Measurements from ENCODE around the gene ARL6IP4.

The ARL6IP4 gene

DNA sequence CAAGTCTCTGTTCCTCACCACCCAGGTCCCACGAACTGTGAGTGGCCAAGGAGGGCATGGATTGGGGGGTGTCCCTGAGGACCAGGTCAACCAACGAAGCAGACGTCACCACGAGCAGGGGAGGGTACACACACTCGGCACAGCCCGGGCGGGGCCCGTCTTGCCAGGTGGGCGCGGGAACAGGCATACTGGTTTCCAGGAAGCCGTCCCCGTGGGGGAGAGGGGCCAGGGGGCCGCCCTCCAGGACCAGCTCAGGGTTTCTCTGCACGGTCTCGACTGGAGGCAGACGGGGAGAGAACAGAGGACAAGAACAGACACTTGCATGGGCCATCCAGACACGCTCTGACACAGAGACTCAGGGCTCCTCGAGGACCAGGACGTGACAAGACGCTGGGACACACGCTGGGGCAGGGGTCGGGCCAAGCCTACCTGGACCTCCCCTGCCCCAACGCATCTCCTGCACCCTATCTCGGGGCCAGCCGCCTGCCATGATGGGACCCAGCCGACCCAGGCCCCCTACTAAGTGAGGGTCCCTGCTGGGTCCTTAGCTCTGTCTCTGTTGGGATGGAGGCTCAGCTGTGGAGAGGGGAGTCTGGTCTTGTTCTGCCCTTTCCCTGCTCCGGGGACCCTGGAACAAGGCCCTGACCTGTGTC lies 11.3 kb downstream of the ARL6IP4 start:
- no peak for DNase-seq

- no peak for DNase-seq
Observed at GRCh38 chr12:122992386-122992785, 11.9 kb downstream of the ARL6IP4 start.

DNA sequence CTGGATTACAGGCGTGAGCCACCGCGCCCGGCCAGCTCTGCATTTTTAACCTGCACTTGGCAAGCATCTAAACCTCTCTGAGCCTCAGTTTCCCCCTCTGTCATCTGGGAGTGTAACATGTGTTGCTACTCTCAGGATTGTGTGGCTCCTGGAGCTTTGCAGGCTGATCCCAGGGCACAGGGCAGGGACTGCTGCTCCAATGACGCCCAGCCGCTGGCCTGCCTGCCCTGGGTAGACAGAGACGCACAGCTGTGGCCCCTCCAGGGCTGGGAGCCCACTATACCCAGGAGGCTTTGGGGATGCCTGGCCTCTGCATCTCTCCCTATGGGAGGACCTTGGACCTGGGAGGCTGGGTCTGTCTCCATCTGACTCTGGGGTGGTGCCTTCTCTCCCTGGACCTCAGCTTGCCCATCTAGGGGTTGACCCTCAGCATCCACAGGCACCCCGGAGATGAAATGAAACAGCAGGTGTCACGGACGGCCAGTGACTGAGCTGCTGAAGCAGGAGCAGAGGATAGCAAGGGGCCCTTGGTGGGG lies 13.7 kb downstream of the ARL6IP4 start:
- no peak for DNase-seq

DNA sequence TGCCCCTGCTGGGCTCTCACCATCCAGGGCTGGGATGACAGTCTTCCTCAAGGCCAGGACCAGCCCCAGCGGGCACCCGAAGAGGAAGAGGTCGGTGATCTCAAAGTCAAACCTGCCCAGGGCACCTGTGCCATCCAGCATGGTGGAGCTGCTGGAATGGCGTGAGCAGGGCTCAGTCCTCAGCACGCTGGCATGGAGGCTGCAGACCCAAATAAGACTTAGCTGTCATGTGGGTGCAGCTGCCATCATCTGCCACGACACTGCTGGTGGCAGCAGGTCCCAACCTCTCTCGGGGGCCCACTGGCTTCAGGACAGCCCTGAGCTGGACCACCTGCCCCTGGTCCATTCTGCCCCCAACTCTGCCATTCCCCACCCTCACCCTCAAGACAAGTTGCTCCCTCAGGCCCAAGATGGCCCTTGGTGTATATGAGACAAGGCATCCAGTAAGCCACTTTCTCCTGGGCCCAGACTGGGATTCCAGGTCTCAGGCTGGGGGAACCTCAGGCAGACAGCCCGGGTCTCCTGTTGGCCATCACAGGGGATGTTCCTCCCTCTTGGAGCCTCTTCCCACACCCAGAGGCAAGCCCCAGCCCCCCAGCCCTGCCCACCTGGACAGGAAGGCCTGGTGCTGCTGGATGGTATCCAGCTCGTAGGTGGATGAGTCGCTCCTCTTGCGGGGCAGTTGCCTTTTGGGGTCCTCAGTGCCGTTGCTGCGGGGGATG lies 14.5 kb downstream of the ARL6IP4 start:
- no peak for DNase-seq

DNA sequence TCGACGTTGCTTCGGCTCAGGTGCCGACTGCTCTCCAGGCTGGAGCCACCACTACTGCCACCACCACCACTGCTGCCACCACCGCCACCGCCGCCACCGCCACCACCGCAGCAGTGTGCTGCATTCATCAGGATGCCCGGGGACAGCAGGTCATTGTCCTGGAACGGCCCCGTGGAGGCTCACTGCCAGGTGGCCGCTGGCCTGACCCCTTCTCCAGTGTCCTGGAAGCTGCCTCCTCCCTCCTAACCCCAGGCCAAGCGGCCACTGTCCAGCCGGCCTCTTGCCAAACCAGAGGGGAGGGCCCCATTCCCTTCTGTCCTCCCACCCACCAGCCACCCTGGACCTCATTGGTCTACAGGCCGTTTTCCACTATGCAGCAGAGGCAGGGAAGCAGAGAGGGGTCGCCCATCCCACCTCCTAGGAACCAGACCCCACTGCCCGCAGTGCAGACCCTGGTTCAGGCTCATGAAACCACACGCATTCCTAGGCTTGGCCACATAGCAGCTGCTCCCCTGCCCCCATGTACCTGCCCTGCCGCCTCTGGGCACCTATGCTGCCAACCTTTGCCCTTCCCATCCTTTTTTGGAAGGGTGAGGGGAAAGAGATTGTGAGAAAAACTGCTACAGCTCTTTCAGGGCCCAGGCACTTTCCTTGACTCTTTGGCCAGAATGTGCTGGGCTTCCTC lies 15.2 kb downstream of the ARL6IP4 start:
- no peak for DNase-seq

DNA sequence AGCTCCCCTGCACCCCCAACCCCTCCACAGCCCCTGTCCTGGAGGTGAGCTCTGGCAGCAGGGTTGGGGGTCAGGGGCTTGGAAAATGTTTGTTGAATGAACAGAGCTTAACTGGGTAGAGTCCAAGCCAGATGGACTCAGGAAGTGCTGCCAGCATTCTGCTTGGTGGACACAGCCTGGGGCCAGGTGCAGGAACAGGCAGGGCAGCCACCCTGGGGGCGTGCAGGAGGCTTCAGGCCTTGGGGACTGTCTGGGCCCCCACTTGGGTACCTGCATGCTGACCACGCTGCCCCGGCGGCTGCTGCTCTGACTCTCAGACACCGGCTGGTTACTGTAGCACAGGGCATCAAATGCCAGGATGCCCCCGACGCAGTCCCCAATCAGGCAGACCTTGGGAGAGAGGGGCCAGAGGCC lies 15.7 kb downstream of the ARL6IP4 start:
- DNase-seq = no peak

- DNase-seq = no peak
Observed at GRCh38 chr12:122996621-122997342, 16.3 kb downstream of the ARL6IP4 start.

DNA sequence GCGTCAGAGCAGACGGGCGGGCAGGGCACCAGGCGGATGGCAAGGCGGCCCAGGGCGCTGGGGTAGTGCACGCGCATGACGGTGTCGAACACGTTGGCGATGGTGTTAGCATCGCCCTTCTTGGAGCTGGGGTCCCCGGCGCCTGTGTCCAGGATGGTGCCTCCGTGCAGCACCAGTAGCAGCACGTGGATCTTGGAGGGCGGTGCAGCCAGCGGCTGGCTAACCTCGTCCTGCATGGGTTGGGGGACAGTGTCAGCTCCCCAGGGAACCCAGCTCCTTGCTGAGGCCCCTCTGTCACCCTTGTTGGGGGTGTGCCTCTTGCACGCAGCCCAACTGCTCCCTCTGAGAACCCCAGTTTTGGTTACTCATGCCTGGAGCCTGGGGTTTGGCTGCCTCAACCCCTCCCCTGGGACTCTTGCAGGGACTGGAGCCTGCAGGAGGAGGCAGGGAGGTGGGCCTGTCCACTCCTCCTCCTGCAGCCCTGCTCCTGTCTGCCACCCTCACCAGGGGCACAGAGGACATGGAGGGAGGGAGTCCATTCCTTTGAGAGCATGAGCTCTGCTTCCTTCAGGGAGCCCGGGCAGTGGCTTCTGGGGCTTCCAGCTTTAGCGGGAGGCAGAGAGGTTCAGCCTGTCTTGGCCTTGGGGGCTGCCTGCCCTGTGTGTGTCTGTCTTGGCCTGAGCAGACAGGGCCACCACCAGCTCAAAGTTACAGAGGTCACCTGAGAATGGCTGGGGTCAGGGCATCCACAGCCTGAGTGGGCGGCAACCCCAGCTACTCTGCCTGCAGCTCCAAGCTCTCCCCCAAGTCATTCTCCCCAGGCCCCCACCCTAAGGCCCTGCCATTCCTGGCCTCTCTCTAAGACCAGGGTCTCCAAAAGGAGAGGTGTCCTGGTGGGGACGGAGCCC lies 17.1 kb downstream of the ARL6IP4 start:
- DNase-seq = no peak

DNA sequence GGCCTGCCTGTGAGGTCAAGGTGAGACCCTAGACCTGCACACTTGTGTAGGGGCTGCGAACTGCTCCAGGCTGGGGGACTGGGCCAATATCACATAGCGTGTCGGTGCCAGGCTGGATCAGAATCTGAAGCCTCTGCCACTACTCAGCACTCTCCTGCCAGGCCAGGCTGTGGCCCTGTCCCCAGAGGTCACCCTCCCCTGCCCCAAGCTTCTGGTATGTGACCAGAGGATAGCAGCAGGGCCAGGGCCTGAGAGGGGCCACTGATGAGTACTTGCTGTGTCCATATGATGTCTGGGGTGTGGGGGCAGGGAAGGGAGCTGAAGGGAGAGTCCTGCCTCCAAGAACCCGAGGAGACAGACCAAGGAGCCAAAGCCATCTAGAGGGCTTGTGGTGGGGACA lies 17.8 kb downstream of the ARL6IP4 start:
- no peak for DNase-seq

DNA sequence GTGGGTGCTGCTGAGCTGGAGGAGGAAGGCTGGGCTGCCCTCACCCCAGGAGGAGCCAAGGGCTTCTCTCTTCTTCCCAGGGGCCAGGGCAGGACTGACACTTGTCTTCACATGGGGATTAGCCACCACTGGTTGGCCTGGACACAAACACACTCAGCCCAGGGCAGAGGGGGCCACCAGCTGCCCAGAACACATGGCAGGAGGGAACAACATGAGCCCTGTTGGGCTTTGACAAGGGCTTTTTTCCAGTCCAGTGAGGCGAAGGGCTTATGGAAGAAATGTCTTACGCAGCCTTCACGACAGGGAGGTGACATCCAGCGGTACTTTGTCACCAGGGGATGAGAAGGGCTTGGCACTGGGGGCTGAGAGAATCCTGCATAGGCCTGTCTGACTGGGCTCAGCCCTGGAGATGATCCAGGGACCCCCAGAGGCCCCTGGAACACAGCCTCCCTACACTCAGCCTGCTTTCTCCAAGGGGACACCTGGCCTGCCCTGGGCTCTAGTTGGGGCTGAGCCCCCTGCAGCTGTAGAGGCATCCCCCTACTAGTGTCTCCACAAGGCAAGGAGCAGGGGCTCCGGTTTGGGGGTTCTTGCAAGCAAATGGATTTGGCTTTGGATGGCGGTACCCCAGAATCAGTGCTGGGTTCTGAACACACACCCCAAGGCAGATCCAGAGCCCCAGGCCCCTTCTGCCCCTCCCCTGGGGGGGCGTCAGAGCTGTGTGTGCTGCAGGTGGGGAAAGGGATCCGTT lies 18.9 kb downstream of the ARL6IP4 start:
- DNase-seq = no peak

DNA sequence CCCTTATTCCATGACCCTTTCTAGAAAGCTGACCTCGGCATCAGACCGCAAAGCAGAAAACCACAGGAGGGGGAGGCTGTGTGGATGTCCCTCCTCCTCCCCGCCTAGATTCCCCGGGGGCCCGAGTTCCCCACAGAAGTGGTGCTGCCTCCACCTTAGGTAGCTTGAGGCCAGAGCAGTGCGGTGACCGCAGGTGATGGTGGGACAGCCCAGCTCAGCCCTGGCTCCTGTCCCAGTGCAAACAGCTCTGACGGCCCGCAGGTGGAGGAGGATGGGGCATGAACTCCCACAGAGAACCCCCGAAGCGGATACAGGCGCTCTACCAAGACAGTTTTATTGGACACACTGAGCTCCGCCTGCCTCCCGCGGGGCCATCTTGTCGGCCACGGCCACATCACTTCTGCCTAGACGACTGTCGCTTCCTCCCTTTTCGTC lies 19.5 kb downstream of the ARL6IP4 start:
- DNase-seq = no peak

GRCh38 chr12:123000578-123000977 lies 20.1 kb downstream of the ARL6IP4 start:
- no peak for DNase-seq

DNA sequence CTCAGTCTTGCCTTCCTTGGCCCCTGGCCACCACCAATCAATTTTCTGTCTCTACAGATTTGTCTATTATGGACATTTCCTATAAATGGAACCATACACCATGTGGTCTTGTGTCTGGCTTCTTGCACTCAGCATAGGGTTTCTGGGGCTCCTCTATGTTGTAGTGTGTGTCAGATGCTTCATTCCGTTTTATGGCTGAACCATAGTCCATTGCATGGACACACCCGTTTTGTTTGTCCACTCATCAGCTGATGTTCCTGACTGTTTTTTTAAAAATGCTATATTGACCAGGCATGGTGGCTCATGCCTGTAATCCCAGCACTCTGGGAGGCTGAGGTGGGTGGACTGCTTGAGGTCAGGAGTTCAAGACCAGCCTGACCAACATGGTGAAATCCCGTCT lies 21.0 kb downstream of the ARL6IP4 start:
- no peak for DNase-seq

GRCh38 chr12:123003257-123003656 lies 22.8 kb downstream of the ARL6IP4 start:
- DNase-seq = no peak

DNA sequence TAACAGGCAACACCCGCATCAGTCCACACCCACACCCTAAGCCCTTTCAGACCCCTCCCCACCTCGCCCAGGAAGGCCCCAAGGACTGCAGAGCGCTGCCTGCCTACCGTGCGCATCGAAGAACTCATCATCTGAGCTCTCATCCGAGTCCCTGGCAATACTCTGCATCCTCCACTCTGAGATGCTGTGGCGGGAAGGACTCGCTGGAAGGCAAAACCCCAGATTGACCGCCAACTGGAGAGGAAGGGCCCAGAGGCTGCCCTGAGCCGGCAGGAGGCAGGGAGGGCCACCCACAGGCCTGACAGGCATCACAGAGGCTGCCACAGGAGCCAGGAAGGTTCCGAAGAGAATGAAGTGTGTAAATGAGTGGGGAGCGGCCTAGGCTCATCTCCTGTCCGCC lies 23.8 kb downstream of the ARL6IP4 start:
- no peak for DNase-seq

GRCh38 chr12:123005081-123005626 lies 24.7 kb downstream of the ARL6IP4 start:
- no peak for DNase-seq

DNA sequence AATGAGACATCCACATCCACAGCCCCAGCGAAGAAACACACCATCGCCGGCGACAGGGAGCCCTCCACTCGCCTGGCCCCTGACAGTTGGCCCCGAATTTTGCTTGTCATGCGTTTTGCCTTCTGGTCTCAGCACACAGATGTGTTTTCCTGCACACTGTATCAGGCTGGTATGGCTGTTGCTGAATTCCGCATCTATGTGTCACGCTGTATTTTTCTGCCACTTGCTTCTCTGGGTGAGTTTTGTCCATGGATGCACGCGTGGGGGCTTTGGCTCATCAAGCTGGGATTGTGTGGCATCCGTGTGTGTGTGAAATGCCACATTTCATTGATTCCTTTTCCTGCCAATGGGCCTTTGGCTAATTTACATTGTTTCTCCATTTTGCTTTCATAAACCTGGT lies 26.5 kb downstream of the ARL6IP4 start:
- no peak for DNase-seq

DNA sequence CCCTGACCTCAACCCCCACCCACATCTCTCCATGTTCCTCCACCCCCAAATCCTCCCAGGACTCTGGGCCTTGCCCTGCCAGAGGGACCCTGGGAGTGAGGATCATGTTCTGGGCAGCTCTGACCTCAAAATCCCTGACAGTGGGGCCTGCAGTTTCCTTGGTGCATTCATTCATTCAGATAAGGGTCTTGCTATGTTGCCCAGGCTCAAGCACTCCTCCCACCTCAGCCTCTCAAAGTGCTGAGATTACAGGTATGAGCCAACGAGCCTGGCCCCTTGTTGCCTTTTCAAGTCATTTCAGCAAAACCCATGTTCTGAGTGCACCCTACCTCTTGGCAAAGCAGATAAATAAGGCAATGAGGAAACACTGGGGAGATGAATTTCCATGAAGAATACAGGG lies 29.6 kb downstream of the ARL6IP4 start:
- DNase-seq = no peak

GRCh38 chr12:123010681-123011080 lies 30.2 kb downstream of the ARL6IP4 start:
- DNase-seq = no peak

- no peak for DNase-seq
Observed at GRCh38 chr12:123011701-123012100, 31.2 kb downstream of the ARL6IP4 start.

All from SHP77 (cell line).